Fibroblast of lung (primary cell): ENCODE measurements around the gene SPO11.

Source experiments
- CTCF ChIP-seq, 2 donors: IDR thresholded peaks in 1 of 2; conservative IDR thresholded peaks in 1 of 2; 1 replicate in 1 of 2; 2 replicates in 1 of 2; pipeline ENCODE4 v1.5.1; 2011 to 2012; ENCODE audit warnings: low read length in 2 of 2, control low read depth in 1 of 2, inconsistent platforms in 1 of 2, low read depth in 1 of 2, mild to moderate bottlenecking in 1 of 2
- EZH2 ChIP-seq: IDR thresholded peaks from 2 replicates; pipeline ENCODE4 v1.5.1; 2012; ENCODE audit warnings: low read length, control low read depth, mild to moderate bottlenecking; ENCODE audit errors: missing control alignments

GRCh38 chr20:57361517-57361916 is 31.9 kb downstream of the SPO11 start:
- TF ChIP-seq CTCF (conservative IDR thresholded peaks at IDR 0.05 in 1 of 2, IDR thresholded peaks at IDR 0.05 in 1 of 2; ENCODE audit: low read depth in 1 of 2, low read length in 2 of 2) (no peak), EZH2 (no peak)
